Right lung (tissue), 5 donors: Measurements from ENCODE around the gene STX1A. TPM values are rescaled to one million over a fixed set of nuclear protein-coding genes. Genes with fewer than 3 reads are reported as not detected.

Source experiments
- DNase-seq, 2 donors: peaks; one replicate each; pipeline ENCODE4 v3.0.0-alpha.2; 2013
- polyA plus RNA-seq, 5 donors: library from polyadenylated mRNA; unstranded; fragments of 120-200 nt; gene quantifications; one replicate each; pipeline versions ENCODE4 v1.2.1 to v1.2.3, GENCODE V29; 2013; ENCODE audit warnings: inconsistent platforms in 1 of 5, low replicate concordance in 1 of 5; ENCODE audit not compliant: insufficient read length in 5 of 5, insufficient read depth in 1 of 5

The STX1A gene
- polyA plus RNA-seq, 5 donors = 6.4 to 12.7 (median 9.4) TPM

DNA sequence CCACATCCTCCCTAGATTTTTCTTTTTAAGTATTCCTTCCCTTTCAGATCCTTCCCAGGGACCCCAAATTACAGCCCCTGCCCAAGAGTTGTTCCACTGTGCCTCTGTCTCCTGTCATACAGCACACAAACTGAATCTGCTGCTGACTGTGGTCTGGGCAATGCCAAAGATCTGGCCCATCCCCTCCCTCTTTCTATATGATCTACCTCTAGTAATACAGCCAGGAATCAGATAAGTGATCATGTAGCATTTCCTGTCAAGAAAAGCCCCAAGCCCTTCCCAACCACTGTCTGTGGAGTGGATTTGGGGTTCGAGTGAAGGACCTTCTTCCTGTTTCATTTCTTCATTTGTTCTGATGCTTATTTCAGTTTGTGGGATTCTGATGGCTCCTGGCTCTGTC, 6.7 kb downstream of the STX1A start:
- no peak for DNase-seq

DNA sequence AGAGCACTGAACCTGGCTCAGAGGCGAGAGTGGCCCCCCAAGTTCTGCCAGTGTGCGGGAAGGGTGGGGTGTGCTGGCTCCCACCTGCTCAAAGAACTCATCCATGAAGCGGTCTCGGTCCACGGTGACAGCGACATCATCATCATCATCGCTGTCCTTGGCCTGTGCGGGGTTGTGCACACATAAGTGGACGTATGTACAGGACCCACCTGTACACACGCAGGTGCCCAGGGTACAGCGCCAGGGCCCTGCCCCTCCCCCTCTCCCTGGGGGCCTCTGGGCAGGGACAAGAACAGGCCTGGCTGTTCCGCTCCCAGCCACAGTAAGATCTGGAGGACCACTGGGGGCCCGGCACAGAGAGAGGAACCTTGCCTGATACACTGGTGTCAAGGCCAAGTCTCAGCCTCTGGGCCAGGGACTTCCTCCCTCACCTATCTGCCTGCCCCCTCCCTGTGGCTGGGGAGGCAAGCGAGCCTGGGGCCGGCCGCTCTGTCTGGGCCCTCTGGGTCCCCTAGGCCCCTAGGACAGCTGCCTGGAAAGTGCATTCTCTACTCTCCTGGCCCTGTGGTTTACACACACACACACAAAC, 10.4 kb downstream of the STX1A start:
- DNase-seq = no peak

DNA sequence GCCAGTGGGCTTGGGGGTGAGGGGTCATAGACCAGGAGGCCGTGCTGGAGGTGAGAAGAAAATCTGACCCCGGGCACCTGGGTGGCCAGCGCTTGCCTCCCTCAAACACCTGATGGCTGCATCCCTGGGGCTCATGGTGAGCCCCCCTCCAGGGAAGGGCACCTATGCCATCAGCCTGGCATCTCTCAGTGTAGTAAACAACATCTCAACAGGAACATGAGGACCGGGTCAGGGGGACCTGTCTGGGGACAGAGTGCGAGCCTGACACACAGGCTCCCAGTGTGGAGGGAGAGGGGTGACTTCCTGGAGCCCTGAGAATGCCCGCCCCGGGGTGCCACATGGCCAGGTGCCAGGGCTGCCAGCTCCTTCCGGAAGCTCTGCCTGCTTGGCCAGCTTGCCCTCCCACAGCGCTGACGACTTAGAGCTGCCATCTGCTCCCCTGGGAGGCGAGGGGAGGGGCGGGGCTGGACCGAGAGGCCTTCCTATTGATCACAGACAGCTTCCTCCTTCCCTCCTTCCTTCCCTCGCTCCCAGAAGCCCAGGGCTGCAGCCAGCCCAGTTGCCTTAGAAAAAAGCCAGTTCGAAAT, 12.3 kb downstream of the STX1A start:
- no peak for DNase-seq

DNA sequence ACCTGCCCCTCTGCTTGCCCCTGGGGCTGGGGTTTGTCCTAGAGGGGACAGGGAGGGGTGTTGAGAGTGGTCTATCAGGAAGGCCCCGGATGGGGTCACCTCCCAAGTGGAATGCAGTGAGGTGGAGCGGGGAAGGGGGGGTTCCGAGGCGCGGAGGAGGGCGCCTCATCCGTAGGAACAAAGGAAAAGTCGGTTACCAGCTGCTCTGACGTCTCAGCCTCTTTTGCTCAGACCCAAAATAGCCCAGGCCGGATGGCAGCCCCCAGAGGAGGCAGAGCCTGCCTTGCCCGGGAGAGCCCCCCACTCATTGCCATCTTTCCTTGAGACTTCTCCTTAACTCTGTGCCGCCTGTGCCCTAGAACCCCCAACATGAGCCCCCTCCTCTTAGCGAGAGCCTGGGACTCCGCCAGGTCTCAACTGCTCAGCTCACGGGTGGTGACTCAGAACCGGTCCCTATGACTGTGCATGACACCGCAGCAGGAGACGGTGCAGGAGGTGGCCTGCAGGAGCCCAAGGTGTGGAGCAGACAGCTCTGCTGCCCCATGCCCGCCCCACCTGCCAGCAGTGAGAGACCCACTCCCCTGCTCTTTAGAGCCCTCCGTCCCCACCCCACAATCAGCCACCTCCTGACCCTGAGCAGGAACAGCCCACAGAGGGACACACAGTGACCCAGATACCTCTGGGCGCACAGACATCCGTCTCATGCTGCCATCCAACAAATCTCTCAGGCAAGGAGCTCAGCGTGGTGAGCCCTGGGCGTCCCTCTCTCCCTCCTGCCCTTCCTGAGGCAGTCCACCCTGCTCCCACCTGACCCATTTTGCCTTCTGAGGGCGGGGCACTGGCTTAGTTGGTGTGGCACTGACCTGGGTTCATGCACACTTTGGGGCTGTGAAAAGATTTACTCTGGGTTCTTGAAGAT, 13.1 kb downstream of the STX1A start:
- DNase-seq = no peak

DNA sequence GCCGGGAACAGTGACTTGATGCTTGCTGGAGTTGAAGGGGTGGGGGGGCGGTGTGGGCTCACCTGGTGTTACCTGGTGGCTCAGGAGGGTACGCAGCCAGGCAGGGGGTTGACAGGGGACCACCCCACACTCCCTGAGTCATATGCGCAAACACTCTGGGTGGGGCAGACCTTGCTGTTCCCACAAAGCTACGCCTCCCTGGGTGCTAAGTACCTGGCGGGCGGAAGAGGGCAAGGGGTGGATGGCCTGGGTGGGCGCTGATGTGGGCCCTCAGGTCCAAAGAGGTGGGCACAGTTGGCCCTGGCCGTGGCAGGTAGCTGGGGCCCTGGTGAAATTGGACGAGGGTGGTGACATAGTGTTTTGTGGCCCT, 13.9 kb downstream of the STX1A start:
- DNase-seq = no peak

DNA sequence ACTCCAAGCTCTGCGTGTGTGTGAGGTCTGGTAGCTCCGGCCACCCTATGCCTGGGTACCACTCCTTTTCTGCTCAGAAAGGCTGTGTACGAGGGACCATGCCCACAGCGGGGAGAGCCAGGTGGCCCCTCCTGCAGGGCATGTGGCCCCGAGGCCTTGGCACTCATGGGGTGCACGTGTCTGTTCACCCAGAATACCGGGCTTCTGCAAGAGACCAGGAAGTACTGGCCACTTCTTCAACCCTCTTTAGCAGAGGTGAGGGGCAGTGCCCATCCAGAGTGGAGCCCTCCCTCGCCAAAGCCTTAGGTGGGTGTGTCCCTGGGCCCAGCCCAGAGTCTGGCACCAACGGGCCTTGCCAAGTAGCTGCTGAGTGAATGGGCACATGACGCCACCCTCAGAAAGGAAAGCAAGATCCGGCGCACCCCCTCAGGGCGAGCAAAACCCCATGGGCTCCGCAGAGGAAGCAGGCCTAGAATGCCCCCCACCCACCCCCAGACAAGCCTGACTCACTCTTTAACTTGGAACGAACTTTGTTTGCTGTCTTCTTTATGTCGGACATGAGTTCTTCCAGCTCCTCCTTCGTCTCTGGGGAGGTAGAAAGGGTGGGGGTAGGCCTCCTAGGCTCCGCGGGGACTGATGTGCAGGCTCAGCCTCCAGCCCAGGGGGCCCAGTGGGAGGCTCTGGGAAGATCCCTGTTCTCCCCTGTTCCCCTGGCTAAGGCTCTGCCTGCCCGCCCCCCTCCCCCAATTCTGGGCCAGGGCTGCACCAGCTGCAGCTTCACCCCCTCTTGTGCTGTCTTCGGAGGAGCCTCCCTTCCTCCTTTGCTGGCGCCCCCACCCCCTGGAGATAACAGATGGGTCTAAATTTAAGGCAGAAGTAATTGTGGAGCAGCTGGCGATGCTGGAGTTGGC, 14.6 kb downstream of the STX1A start:
- no peak for DNase-seq

DNA sequence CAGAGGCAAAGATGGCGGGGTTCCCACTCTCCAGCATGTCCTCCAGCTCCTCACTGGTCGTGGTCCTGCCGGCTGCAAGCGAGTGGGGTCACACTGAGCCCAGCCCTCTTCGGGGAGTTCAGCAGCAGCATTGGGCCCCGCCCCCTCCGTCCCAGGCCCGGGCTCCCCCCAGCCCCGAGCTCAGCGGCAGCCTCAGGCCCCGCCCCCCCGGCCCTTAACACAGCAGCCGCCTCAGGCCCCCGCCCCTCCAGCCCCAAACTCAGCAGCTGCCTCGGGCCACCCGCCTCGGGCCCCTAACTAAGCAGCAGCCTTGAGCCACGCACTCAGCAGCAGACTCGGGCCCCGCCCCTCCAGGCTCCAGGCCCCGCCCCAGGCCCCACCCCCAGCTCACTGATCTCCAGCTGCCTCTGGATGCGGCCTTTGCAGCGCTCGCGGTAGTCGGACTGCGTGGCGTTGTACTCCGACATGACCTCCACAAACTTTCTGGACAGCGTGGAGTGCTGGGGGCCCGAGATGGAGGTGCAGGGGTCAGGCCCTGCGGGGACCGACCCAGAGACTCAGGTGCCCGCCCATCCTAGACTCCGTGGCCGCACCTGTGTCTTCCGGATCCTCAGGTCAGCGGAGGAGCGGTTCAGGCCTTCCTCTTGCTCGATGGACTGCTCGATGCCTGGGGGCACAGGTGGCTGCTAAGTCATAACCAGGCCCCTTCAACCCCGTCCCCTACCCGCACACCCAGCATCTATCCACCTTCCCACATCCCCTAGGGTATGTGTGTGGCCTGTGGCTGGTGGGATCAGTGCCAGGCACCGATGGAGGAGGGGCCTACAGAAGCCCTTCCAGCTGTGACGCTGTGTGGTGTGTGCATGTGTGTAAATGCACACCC, 15.5 kb downstream of the STX1A start:
- no peak for DNase-seq

DNA sequence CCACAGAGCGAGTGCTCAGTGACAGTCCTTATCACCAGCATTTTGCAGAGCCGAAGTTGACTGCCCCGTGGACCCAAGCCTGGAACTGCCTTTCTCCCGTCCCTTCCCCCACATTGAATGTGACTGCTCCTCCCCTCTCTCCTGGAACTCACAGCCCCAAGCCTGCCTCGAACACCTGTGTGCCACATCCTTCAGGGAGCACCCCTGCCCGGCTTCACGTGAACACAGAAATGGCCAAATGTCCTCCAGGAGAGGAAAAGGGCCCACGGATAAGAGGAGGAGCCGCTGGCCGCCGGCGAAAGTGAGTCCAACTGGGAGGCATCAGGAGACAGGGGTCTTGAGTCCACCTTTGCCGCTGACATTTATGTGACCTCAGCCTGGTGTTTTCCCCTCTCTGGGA, 16.2 kb downstream of the STX1A start:
- no peak for DNase-seq

DNA sequence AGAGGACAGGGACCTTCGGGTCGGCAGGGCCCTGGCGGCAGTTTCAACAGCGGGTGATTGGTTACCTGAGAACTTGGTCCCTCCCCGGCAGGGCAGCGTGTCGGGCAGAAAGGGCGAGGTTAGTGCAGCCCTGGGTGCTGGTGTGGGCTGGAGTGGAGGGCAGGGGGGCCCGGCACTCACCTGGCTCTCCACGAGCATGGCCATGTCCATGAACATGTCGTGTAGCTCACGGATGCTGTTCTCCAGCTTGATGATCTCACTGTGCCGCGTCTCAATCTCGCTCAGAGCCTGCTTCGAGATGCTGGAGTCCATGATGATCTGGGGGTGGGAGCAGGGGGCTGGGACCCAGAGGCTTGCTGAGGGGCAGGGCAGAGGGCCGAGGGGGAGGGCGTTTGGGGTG, 16.8 kb downstream of the STX1A start:
- DNase-seq = no peak

DNA sequence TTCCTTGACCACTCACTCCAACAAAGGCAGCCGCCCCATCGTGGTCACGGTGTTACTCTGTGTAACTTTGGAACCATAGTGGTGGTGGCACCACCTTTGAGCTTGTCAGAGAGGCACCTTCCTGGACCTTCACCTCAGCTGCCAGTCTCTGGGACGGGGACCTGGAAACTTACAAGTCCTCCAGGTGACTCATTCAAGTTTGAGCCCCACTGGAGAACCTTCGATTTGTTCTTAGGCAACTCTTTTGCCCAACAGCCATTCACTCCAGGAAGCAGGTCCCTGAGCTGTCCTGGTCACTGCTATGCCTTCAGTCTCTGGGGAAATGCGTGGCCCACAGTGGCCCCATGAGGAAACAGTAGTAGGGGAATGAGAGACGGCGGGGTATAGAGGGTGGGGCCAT, 17.2 kb downstream of the STX1A start:
- DNase-seq = no peak

DNA sequence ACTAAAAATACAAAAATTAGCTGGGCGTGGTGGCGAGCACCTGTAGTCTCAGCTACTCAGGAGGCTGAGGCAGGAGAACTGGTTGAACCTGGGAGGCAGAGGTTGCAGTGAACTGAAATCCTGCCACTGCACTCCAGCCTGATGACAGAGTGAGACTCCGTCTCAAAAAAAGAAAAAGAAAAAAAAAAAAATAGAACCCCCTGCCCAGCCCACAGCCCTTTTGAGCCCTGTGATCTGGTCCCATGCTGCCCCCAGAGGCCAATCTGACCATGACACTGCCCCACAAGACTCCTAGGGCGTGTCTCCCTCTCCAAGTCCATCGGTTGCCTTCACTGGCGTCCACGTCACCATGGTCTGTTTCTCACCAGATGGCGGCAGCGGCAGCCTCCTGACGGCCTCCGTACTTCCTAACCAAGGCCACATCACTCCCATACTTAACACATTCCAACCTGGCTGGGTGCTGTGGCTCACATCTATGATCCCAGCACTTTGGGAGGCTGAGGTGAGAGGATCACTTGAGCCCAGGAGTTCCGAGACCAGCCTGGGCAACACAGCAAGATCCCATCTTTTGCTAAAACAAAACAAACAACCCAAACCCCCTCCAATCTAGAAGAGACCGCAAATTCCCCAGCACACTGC, 18.0 kb downstream of the STX1A start:
- DNase-seq = no peak

DNA sequence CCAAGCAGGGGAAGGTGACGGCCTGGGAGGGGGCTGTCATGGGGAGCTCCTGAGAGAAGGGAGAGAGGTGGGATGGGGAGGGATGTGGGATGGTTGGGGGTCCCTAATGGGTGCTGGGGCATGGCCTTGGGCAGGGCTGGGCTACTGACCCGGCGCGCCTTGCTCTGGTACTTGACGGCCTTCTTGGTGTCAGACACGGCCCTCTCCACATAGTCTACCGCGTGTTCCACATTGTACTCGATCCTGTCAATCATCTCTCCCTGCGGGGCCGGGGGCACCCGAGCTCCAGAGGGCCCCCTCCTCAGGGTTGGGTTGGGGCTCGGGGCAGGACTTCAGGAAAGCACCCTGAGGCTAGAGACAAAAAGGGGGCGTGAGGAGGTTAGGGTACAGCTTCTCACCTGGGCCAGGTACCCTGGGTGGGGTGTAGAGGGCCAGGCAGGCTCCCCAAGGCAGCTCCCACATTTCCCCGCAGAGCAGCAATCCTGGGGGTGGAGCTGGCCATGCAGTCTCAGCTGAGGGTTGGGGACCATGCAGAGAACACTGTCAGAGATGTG, 18.8 kb downstream of the STX1A start:
- no peak for DNase-seq

DNA sequence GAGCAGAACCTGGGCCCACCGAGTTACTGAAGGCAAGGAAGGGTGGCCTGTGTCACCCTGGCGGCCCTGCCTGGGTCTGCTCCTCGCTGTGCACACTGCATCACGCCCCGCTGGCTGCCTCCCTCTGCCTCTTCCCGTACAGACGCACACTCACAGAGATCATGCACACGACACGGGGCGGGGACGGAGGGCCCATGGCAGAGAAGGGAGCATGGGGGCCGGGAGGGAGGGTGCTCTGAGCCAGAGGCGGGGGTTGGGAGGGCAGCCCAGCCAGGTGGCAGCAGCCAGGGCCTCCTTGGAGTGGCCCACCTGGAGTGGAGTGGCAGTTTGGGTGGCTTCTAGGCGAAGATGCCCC, 19.4 kb downstream of the STX1A start:
- no peak for DNase-seq

DNA sequence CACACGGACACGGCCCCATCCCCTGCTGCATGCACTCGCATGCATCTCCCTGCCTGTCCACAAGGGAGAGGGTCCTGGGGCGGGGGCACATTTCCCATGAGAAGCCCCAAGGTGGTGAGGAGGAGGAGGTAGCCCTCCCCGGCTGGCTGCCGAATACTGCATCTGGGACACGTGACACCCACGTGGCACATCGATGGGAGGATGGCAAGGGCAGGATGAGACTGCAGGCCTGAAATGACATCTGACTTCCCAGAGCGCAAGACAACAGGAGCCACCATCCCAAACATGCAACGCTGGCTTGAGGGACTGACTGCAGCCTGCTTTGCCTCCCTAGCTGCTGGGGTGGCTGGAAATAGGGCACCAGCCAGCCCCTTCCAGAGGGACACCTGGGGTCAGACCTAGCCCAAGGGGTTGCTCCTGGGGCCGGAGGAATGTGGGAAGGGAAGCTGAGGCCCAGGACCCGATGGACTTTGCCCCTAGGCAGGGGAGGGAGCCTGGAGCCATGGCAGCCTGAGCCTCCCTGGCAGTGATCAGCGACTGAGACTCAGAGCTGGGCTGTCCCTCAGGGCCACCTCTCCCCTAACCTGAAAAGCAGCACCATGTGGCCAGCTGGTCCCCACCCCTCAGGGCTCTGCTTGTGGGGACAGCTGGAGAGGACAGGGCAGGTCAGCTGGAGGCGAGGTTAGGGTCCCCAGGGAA, 19.9 kb downstream of the STX1A start:
- DNase-seq = no peak

DNA sequence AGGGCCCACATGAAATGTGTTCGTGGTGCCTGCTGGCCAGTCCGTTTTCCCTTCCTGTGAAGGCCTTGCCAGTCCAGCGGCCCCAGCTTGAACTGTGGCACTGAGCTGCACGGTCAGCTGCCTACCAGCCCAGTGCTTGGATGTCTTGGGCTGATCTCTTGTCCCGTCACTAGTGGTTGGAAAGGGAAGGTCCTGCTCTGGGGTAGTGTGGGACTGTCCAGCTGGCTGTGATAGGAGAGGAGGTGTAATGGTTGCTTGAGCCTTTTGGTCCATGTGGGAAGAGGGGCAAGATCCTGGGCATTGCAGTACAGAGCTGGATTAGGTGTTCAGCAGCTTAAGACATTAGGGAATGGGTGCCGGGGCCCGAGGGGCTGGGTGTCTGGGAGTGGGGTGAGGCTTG, 21.1 kb downstream of the STX1A start:
- DNase-seq = no peak

DNA sequence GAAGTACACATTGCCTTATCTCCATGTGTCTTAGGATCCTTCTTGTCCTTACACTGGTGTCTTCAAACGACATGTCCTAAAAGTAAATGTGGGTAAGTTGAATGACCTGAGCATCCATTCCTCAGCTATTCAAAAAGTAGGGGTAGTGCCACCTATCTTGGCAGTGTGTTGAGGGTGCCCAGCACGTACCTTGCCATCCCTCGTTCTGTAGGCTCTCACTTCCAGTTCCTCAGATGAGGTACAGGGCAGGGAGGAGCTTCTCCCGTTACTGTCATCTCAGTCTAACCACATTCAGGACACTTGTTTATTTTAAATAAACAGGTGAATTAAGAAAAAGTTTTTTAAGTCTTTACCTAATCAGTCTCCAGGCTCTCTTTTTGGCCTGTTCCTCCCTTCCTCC, 23.1 kb downstream of the STX1A start:
- no peak for DNase-seq

DNA sequence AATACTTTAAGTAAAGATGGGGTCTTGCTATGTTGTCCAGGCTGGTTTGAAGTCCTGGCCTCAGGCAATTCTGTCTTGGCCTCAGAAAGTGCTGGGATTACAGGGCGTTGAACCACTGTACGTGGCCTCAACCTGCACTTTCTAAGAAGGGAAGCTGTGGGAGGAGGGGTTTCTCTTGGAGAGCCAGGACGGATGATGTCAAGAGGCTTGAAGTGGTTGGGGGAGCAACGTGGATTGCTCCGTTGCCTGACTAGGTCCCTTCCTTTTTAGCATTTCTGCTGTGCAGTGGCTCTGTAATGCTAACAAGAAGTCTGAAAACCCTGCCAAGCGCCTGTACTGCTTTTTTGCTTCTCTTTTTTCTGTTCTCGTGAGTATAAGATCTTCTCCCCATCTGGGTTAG, 28.8 kb downstream of the STX1A start:
- DNase-seq = peak in 1 of 2 donors; percentile 32

DNA sequence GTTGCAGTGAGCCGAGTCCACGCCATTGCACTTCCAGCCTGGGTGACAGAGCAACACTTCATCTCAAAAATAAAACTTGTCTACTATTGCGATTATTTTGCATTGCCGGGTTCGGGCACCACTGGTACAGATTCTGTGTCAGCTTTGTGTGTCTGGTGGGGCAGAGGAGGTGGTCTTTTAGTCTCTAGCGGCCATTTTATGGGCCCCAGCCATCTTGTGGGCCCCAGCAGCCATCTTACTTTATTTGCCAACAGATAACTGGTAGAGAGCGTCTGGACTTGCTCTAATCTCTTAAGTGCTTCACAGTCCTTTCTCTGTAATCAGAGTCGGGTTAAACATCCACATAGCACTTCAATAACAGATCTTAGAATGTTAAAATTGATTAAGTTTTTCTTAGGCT, 31.2 kb downstream of the STX1A start:
- DNase-seq = no peak

DNA sequence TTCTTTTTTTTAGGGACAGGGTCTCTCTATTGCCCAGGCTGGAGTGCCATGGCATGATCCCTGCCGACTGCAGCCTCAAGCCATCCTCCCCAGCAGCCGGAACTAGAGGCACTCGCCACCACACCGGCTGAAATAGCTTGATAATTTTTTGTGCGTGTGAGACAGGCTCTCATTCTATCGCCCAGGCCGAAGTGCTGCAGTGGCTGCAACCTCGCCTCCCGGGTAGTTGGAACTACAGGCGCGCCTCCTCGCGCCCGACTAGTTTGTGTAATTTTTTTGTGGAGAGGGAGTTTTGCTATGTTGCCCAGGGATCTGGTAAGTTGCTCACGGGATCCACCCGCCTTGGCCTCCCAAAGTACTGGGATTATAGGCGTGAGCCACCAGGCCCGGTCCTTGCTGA, 34.2 kb downstream of the STX1A start:
- DNase-seq = no peak
